Mononuclear cell (primary cell): ENCODE data around the gene LHCGR. TPM values are rescaled to one million over a fixed set of nuclear protein-coding genes. Genes with fewer than 3 reads are reported as not detected.
"Not testable (repeated sequence)": the region's sequence is repeated elsewhere in the genome, so short reads cannot be mapped to it uniquely, and the experiment has no call there.

ENCODE experiments used
- H3K27me3 ChIP-seq: 2 replicates; pipeline ENCODE4 v1.6.0; 2011; ENCODE audit warnings: low read length, control low read depth; ENCODE audit not compliant: insufficient read depth
- H3K4me1 ChIP-seq: 2 replicates; pipeline ENCODE4 v1.5.1; 2011; ENCODE audit warnings: mild to moderate bottlenecking, low read length, control low read depth; ENCODE audit not compliant: insufficient read depth
- H3K4me3 ChIP-seq: 2 replicates; pipeline ENCODE4 v1.5.1; 2011; ENCODE audit warnings: mild to moderate bottlenecking, low read length, moderate library complexity
- H3K9me3 ChIP-seq: 2 replicates; pipeline ENCODE4 v1.5.1; 2011; ENCODE audit warnings: low read depth, mild to moderate bottlenecking, control low read depth, low read length
- total RNA-seq: library from RNA; depleted of rRNA; stranded (reverse); fragments of >200 nt; gene quantifications from one replicate; pipeline ENCODE4 v1.2.3, GENCODE V29; 2012

Gene LHCGR
- total RNA-seq, 1 donor: not detected

GRCh38 chr2:48707466-48707865 lies 48.1 kb downstream of the LHCGR start:
- H3K4me3 ChIP-seq: no peak overlapping the region
- no peaks in the 10 kb centered on the region for H3K4me1 ChIP-seq
- H3K27me3 ChIP-seq: no peaks in the 10 kb centered on the region
- H3K9me3 ChIP-seq: no peaks in the 10 kb centered on the region

- H3K27me3 ChIP-seq, H3K9me3 ChIP-seq, H3K4me1 ChIP-seq, H3K4me3 ChIP-seq: not testable (repeated sequence)
Measured at GRCh38 chr2:48703621-48704020, 51.9 kb downstream of the LHCGR start.

- Histone ChIP-seq H3K27me3 (no peaks in the 10 kb centered on the region), H3K4me1 (no peaks in the 10 kb centered on the region), H3K9me3 (no peaks in the 10 kb centered on the region), H3K4me3 (no peak overlapping the region)
Measured at GRCh38 chr2:48699348-48699930, 56.1 kb downstream of the LHCGR start.

- no peaks in the 10 kb centered on the region for H3K4me1 ChIP-seq
- no peak overlapping the region for H3K4me3 ChIP-seq
- peaks cover 2% of the 10 kb centered on the region for H3K27me3 ChIP-seq
- no peaks in the 10 kb centered on the region for H3K9me3 ChIP-seq
Measured at GRCh38 chr2:48696881-48697280, 58.6 kb downstream of the LHCGR start.

GRCh38 chr2:48695991-48696390 lies 59.5 kb downstream of the LHCGR start:
- H3K4me1 ChIP-seq: no peaks in the 10 kb centered on the region
- no peaks in the 10 kb centered on the region for H3K9me3 ChIP-seq
- H3K27me3 ChIP-seq: peaks cover 2% of the 10 kb centered on the region
- no peak overlapping the region for H3K4me3 ChIP-seq

- no peak overlapping the region for H3K4me3 ChIP-seq
- H3K27me3 ChIP-seq: peaks cover 2% of the 10 kb centered on the region
- no peaks in the 10 kb centered on the region for H3K9me3 ChIP-seq
- H3K4me1 ChIP-seq: no peaks in the 10 kb centered on the region
Measured at GRCh38 chr2:48694149-48694548, 61.4 kb downstream of the LHCGR start.

- no peak overlapping the region for H3K4me3 ChIP-seq
- H3K9me3 ChIP-seq: no peaks in the 10 kb centered on the region
Measured at GRCh38 chr2:48693645-48694044, 61.9 kb downstream of the LHCGR start.

GRCh38 chr2:48693066-48693465 lies 62.5 kb downstream of the LHCGR start:
- Histone ChIP-seq H3K4me1 (no peaks in the 10 kb centered on the region), H3K27me3 (peaks cover 2% of the 10 kb centered on the region), H3K4me3 (no peak overlapping the region), H3K9me3 (no peaks in the 10 kb centered on the region)

More at GRCh38 chr2:48693645-48694044, 61.9 kb downstream of the LHCGR start:
- Histone ChIP-seq H3K27me3 (peaks cover 2% of the 10 kb centered on the region), H3K4me1 (no peaks in the 10 kb centered on the region)

- Histone ChIP-seq H3K4me3 (no peak overlapping the region), H3K4me1 (no peaks in the 10 kb centered on the region), H3K9me3 (no peaks in the 10 kb centered on the region), H3K27me3 (peaks cover 2% of the 10 kb centered on the region)
Measured at GRCh38 chr2:48691935-48692691, 63.4 kb downstream of the LHCGR start.

- Histone ChIP-seq H3K4me1 (no peaks in the 10 kb centered on the region), H3K9me3 (no peaks in the 10 kb centered on the region), H3K27me3 (peaks cover 4% of the 10 kb centered on the region), H3K4me3 (no peak overlapping the region)
Measured at GRCh38 chr2:48685126-48685525, 70.4 kb downstream of the LHCGR start.

- H3K27me3 ChIP-seq: no peaks in the 10 kb centered on the region
- H3K4me3 ChIP-seq: no peak overlapping the region
- H3K9me3 ChIP-seq: no peaks in the 10 kb centered on the region
- no peaks in the 10 kb centered on the region for H3K4me1 ChIP-seq
Measured at GRCh38 chr2:48677450-48677849, 78.1 kb downstream of the LHCGR start.

- H3K4me1 ChIP-seq: no peaks in the 10 kb centered on the region
- H3K4me3 ChIP-seq: no peak overlapping the region
- no peaks in the 10 kb centered on the region for H3K27me3 ChIP-seq
- no peaks in the 10 kb centered on the region for H3K9me3 ChIP-seq
Measured at GRCh38 chr2:48674933-48675332, 80.6 kb downstream of the LHCGR start.

- no peaks in the 10 kb centered on the region for H3K4me1 ChIP-seq
- H3K27me3 ChIP-seq: no peaks in the 10 kb centered on the region
- H3K9me3 ChIP-seq: no peaks in the 10 kb centered on the region
- H3K4me3 ChIP-seq: no peak overlapping the region
Measured at GRCh38 chr2:48673581-48673980, 81.9 kb downstream of the LHCGR start.

GRCh38 chr2:48668992-48669391 lies 86.5 kb downstream of the LHCGR start:
- H3K4me3 ChIP-seq: no peak overlapping the region
- no peaks in the 10 kb centered on the region for H3K27me3 ChIP-seq
- no peaks in the 10 kb centered on the region for H3K4me1 ChIP-seq
- no peaks in the 10 kb centered on the region for H3K9me3 ChIP-seq

GRCh38 chr2:48651158-48651790 lies 104.2 kb downstream of the LHCGR start:
- no peaks in the 10 kb centered on the region for H3K9me3 ChIP-seq
- no peaks in the 10 kb centered on the region for H3K27me3 ChIP-seq
- H3K4me1 ChIP-seq: no peaks in the 10 kb centered on the region

More at GRCh38 chr2:48651158-48651790, 104.2 kb downstream of the LHCGR start:
- no peak overlapping the region for H3K4me3 ChIP-seq
